Psoas muscle (tissue), 8 donors: ENCODE results near the gene GNS. TPM values are rescaled to one million over a fixed set of nuclear protein-coding genes. Genes with fewer than 3 reads are reported as not detected.

Source experiments
- ATAC-seq, 4 donors: fragments of 200-7000 bp; cut with Tn5 transposase; one replicate each; pipeline ENCODE4 v1.9.1; 2020; ENCODE audit warnings: moderate library complexity in 3 of 4, mild to moderate bottlenecking in 2 of 4
- DNase-seq, 2 donors: peaks; one replicate each; pipeline ENCODE4 v3.0.0-alpha.2; 2020
- H3K27ac ChIP-seq: fragments of 200-600 bp; one replicate; pipeline ENCODE4 v1.8.0; 2022
- H3K27me3 ChIP-seq, 3 donors: fragments of 200-600 bp in 1 of 3; one replicate each; pipeline versions ENCODE4 v1.6.1 to v1.8.0; 2013 to 2022; ENCODE audit warnings: low read length in 2 of 3, mild to moderate bottlenecking in 2 of 3, moderate library complexity in 1 of 3; ENCODE audit not compliant: insufficient read depth in 3 of 3
- H3K36me3 ChIP-seq, 2 donors: fragments of 200-600 bp in 1 of 2; one replicate each; pipeline versions ENCODE4 v1.6.1 to v1.8.0; 2013 to 2022; ENCODE audit warnings: low read depth in 1 of 2, mild to moderate bottlenecking in 1 of 2, moderate library complexity in 1 of 2; ENCODE audit not compliant: insufficient read depth in 1 of 2
- H3K4me1 ChIP-seq: fragments of 200-600 bp; one replicate; pipeline ENCODE4 v1.8.0; 2022
- H3K4me3 ChIP-seq: fragments of 200-600 bp; one replicate; pipeline ENCODE4 v1.8.0; 2022; ENCODE audit warnings: mild to moderate bottlenecking
- H3K9me3 ChIP-seq: fragments of 200-600 bp; one replicate; pipeline ENCODE4 v1.8.0; 2022
- CTCF ChIP-seq: fragments of 200-600 bp; IDR thresholded peaks from one replicate; pipeline ENCODE4 v1.8.0; 2022; ENCODE audit warnings: antibody characterized with exemption
- WGBS, 3 donors: extraction: QIAGEN DNeasy Blood & Tissue Kit; methylation state at CpG; one replicate each; pipeline versions ENCODE4 v1.1.6 to v1.1.7; 2013; 5-methylcytosine and 5-hydroxymethylcytosine counted together
- intact Hi-C, 2 donors: fragments of 100-400 bp; cut with DNase I; formaldehyde crosslinking; loops; one replicate each; pipeline versions ENCODE4 v1.11.0 to v1.14.2; 2022
- long read RNA-seq, 2 donors: library from polyadenylated mRNA; unstranded; transcript quantifications; one replicate each; pipeline ENCODE4 v2.0.0, GENCODE V29; 2021
- polyA plus RNA-seq, 3 donors: library from polyadenylated mRNA; stranded (reverse); fragments of 200-250 nt; gene quantifications; one replicate each; pipeline ENCODE4 v1.2.3, GENCODE V29; 2013
- total RNA-seq, 4 donors: library from RNA; stranded (reverse); fragmentation: NEBNext Ultra II Directional in 2 of 4; extraction: Animal tissue kit (Norgen Biotek cat#: 25700) in 2 of 4; gene quantifications; one replicate each; pipeline versions ENCODE4 v1.2.1 to v1.2.4, GENCODE V29; 2021 to 2023
- donor health status: healthy with polysubstance abuse.
- donor health status: DM: no; HTN: no; CAD: no; lungs with moderate emphysema.
- donor health status: Bipolar disorder and iron deficiency.
- donor health status: healthy.
- donor health status: DM: yes; HTN: yes; CAD: no.
- donor health status: DM: no; HTN: no; CAD: no.
- donor health status: DM: no; HTN: no; CAD: no.
- donor health status: DM: yes; HTN: yes; CAD: no.

Gene GNS
- total RNA-seq: 10 to 100 TPM; 36.5 to 55.3 (median 40.9) TPM
- polyA plus RNA-seq: 10 to 100 TPM; 18.7 to 32.5 (median 22.8) TPM
- long read RNA-seq, donor 1, full-length matches to known transcripts: 17 of 29 reads
- long read RNA-seq, donor 1, partial matches to known transcripts: 10 of 29 reads
- long read RNA-seq, donor 1, other reads (novel, unspliced or antisense): 2 of 29 reads
- long read RNA-seq, donor 2, full-length matches to known transcripts: 22 of 56 reads
- long read RNA-seq, donor 2, partial matches to known transcripts: 31 of 56 reads
- long read RNA-seq, donor 2, other reads (novel, unspliced or antisense): 3 of 56 reads

DNA sequence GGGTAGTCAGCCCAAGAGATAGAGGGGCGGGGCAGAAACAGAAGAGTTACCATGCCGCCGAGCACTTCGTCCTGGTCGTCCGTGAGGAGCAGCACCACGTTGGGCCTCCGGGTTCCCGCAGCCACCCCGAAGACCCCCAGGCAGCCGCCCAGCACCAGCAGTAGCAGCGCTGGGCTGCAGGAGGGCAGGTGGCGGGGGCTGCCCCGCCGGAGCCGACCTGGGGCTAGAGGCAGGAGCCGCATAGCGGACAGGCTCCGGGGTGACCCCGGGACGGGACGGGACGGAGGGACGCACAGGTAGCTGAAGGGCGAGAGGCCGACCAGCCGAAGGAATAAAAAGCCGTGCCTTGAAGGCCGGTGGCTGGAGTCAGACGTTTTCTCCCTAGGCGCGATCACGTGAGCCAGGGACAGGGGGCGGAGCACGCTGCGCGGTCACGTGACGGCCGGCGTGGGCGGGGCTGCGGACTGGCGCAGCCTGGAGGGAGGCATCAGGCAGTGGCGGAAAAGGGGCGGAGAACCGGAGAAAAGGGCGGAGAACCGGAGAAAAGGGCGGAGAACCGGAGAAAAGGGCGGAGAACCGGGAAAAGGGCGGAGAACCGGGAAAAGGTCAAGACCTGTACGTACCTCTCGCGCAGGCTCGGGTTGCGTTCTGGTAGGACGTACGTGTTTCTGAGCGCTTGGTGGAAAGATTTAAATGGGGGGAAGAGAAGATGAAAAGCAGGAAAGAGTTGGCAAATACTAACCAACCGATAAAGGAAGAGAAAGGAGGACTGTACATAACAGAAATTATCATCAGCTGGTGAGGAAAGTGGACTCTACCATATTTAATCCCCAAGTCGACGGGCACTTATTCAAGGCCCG is at the start of gene GNS:
TSS of gene GNS (minus strand) at position 372 of the 860 bp plus-strand sequence. CDS start at position 242, 130 bp downstream.
- WGBS, 3 donors: 0% methylated on average over 65 to 67 of the region's 67 CpGs
- H3K27me3 ChIP-seq: no peaks in the 10 kb centered on the region
- no peak for TF ChIP-seq CTCF
- H3K9me3 ChIP-seq: no peaks in the 10 kb centered on the region
- peaks cover 6% of the 10 kb centered on the region for H3K4me1 ChIP-seq
- intact Hi-C loops: no loop called here
- peak; percentile 98 to 99 (median 99) for ATAC-seq
- H3K27ac ChIP-seq: peak within 1 kb of the TSS; percentile 85
- H3K4me3 ChIP-seq: peak within 1 kb of the TSS; percentile 90
- H3K36me3 ChIP-seq: peaks cover 0 to 2% of the 10 kb centered on the region in 2 donors
- DNase-seq: peak; percentile 95 to 98

GRCh38 chr12:64808110-64808509 is 48.9 kb upstream of the GNS start:
- Histone ChIP-seq H3K36me3 (no peaks in the 10 kb centered on the region), H3K9me3 (no peaks in the 10 kb centered on the region), H3K4me3 (no peak overlapping the region), H3K4me1 (no peaks in the 10 kb centered on the region), H3K27me3 (peaks cover 0 to 15% (median 0%) of the 10 kb centered on the region in 3 donors), H3K27ac (no peak overlapping the region)
- intact Hi-C loops: no loop called here
- DNase-seq (no peak), ATAC-seq (no peak)
- 40 to 47% (median 46%) methylated on average over 5 of the region's 5 CpGs for WGBS, 3 donors
- TF ChIP-seq CTCF: no peak

DNA sequence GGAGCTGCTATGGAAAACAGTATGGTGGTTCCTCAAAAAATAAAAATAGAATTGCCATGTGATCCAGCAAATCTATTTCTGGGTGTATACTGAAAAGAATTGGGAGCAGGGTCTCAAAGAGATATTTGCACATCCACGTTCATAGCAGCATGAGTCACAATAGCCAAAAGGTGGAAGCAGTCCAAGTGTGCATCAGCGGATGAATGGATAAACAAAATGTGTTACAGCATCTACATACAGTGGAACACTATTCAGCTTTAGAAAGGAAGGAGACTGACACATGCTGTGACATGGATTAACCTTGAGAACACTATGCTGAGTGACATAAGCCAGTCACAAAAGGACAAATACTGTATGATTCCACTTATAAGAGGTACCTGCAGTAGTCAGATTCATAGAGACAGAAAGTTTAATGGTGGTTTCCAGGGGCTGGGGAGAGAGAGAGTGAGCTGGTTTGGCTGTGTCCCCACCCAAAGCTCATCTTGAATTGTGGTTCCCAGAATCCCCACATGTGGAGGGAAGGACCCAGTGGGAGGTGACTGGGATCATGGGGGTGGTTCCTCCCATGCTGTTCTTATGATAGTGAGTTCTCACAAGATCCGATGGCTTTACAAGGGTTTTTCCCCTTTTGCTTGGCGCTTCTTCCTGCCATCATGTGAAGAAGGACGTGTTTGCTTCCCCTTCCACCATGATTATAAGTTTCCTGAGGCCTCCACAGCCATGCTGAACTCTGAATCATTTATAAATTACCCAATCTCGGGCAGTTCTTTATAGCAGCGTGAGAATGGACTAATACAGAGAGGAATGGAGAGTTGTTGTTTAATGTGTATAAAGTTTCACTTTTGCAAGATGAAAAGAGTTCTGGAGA is 47.6 kb upstream of the GNS start:
- H3K36me3 ChIP-seq: no peaks in the 10 kb centered on the region
- peaks cover 0 to 15% (median 0%) of the 10 kb centered on the region in 3 donors for H3K27me3 ChIP-seq
- no peak overlapping the region for H3K4me3 ChIP-seq
- WGBS, 3 donors: 69 to 73% (median 72%) methylated on average over 7 of the region's 7 CpGs
- no peak overlapping the region for H3K27ac ChIP-seq
- no peaks in the 10 kb centered on the region for H3K9me3 ChIP-seq
- ATAC-seq (no peak), DNase-seq (no peak)
- no peaks in the 10 kb centered on the region for H3K4me1 ChIP-seq
- TF ChIP-seq CTCF: no peak
- intact Hi-C loops: no loop called here

DNA sequence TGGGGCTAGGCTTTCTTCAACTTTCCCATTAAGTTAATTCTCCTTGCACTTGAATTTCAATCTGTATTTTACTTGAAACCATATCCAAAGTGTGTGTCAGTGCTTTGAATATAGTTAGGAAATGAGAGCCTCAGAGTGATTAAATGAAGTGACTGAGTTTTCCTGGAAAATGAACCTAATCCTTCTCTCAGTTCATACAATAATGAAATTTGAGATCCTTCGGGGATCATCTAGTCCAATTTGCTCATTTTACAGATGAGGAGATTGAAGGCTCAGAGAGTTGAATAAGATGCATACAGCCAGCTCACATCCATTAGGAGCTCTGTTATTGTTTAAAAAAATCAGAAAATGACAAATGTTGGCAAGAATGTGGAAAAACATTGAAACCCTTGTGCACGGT is 47.0 kb upstream of the GNS start:
- intact Hi-C loops: no loop called here
- H3K4me3 ChIP-seq: no peak overlapping the region
- WGBS, 3 donors: 42 to 50% (median 48%) methylated on average over 2 of the region's 2 CpGs
- no peak overlapping the region for H3K27ac ChIP-seq
- no peaks in the 10 kb centered on the region for H3K36me3 ChIP-seq
- no peak for DNase-seq
- ATAC-seq: no peak
- no peaks in the 10 kb centered on the region for H3K9me3 ChIP-seq
- H3K4me1 ChIP-seq: no peaks in the 10 kb centered on the region
- H3K27me3 ChIP-seq: peaks cover 0 to 15% (median 0%) of the 10 kb centered on the region in 3 donors
- TF ChIP-seq CTCF: no peak
